ENCODE measurements around the gene CCDC88C.
"Not testable (repeated sequence)": the region's sequence is repeated elsewhere in the genome, so short reads cannot be mapped to it uniquely, and the experiment has no call there.

Gene CCDC88C

GRCh38 chr14:91417120-91417982, at the start of gene CCDC88C:
Gene CCDC88C (minus strand): TSS chr14:91417820. CDS start chr14:91417690, 130 bp downstream.
- Mint-ChIP-seq H3K9me3 (no peaks in the 10 kb centered on the region), H3K36me3 (ENCODE audit: insufficient read depth) (peaks cover 48% of the 10 kb centered on the region)

DNA sequence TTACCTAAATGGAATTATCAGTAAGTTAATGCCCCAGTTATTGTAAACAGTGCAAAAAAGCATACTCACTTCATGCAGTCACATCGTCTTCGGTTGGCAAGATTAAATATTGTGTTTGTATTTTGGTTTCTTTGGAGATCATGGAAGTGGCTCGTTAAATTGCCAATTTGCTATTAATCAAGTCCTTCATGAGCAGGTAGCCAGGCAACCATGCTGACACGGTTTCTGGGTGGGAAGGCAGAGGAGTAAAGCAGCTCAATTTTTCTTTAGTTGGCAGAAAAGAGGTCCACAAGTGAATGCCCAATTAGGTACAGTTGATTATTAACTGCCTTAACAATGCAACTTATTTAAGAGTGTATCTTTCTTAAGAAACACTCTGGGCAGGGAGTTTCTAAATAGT, 48.6 kb upstream of the CCDC88C start:
- H3K9me3 Mint-ChIP-seq, result no peaks in the 10 kb centered on the region
- no peak for ATAC-seq (replicated peaks; ENCODE audit: extremely low read depth, poor library complexity, severe bottlenecking)
- H3K4me1 Mint-ChIP-seq, result peaks cover 15% of the 10 kb centered on the region
- DNase-seq (ENCODE audit: low spot score in 2 of 2), result no peak
- H3K36me3 Mint-ChIP-seq (ENCODE audit: insufficient read depth), result peaks cover 81% of the 10 kb centered on the region
- no peaks in the 10 kb centered on the region for H3K27me3 Mint-ChIP-seq
- no peak overlapping the region for H3K4me3 Mint-ChIP-seq
- H3K27ac Mint-ChIP-seq (ENCODE audit: low read depth), result peak overlapping the region; percentile 69

More at GRCh38 chr14:91417120-91417982, at the start of gene CCDC88C:
- Mint-ChIP-seq H3K27me3 (no peaks in the 10 kb centered on the region), H3K4me1 (peaks cover 52% of the 10 kb centered on the region), H3K27ac (ENCODE audit: low read depth) (peak within 1 kb of the TSS; percentile 95), H3K4me3 (peak within 1 kb of the TSS; percentile 98)
- ATAC-seq (replicated peaks; ENCODE audit: extremely low read depth, poor library complexity, severe bottlenecking), result peak; percentile 24
- DNase-seq (ENCODE audit: low spot score in 2 of 2), result peak; percentile 52 to 62

- H3K27ac Mint-ChIP-seq (ENCODE audit: low read depth), result peak overlapping the region; percentile 69
- no peak for ATAC-seq (replicated peaks; ENCODE audit: extremely low read depth, poor library complexity, severe bottlenecking)
- H3K4me3 Mint-ChIP-seq, result no peak overlapping the region
- H3K36me3 Mint-ChIP-seq (ENCODE audit: insufficient read depth), result peaks cover 86% of the 10 kb centered on the region
- H3K4me1 Mint-ChIP-seq, result peaks cover 15% of the 10 kb centered on the region
- no peaks in the 10 kb centered on the region for H3K9me3 Mint-ChIP-seq
- no peaks in the 10 kb centered on the region for H3K27me3 Mint-ChIP-seq
- no peak for DNase-seq (ENCODE audit: low spot score in 2 of 2)
These were observed 47.1 kb upstream of the CCDC88C start for GRCh38 chr14:91464615-91465205.

DNA sequence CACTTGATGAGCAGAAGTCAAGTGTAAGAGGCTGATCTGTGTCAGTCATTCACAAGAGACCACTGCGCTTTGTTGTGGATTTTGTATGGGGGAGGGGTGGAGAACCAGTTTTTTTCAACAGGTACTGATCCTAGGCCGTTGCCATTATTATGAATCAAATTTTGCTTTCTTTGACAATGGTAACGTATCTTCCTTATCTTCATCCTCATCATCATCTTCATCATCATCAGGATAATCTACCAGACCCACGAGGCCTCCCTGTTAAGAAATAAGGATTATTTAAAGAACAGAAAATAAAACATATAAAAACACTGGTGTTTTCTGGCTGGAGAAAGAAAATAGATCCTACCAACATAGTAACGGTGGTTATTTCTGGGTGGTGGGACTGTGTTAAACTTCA, 41.0 kb upstream of the CCDC88C start:
- H3K27me3 Mint-ChIP-seq, result no peaks in the 10 kb centered on the region
- peaks cover 71% of the 10 kb centered on the region for H3K36me3 Mint-ChIP-seq (ENCODE audit: insufficient read depth)
- H3K27ac Mint-ChIP-seq (ENCODE audit: low read depth), result no peak overlapping the region
- no peak overlapping the region for H3K4me3 Mint-ChIP-seq
- no peak for DNase-seq (ENCODE audit: low spot score in 2 of 2)
- H3K4me1 Mint-ChIP-seq, result peaks cover 11% of the 10 kb centered on the region
- ATAC-seq (replicated peaks; ENCODE audit: extremely low read depth, poor library complexity, severe bottlenecking), result no peak
- no peaks in the 10 kb centered on the region for H3K9me3 Mint-ChIP-seq

DNA sequence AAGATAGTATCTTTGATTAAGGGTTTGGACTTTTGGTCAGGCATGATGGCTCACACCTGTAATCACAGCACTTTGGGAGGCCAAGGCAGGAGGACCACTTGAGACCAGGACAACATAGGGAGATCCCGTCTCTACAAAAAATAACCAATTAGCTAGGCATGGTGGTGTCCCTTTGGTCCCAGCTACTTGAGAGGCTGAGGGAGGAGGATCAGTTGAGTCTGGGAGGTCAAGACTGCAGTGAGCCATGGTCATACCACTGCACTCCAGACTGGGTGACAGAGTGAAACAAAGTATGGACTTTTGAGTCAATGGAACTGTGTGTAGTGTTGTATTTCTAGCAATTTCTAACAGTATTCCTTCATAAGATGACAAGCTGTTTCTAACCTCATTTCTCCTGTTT, 38.7 kb upstream of the CCDC88C start:
- no peaks in the 10 kb centered on the region for H3K9me3 Mint-ChIP-seq
- no peak overlapping the region for H3K27ac Mint-ChIP-seq (ENCODE audit: low read depth)
- peaks cover 5% of the 10 kb centered on the region for H3K4me1 Mint-ChIP-seq
- DNase-seq (ENCODE audit: low spot score in 2 of 2), result no peak
- no peak overlapping the region for H3K4me3 Mint-ChIP-seq
- ATAC-seq (replicated peaks; ENCODE audit: extremely low read depth, poor library complexity, severe bottlenecking), result no peak
- no peaks in the 10 kb centered on the region for H3K27me3 Mint-ChIP-seq
- H3K36me3 Mint-ChIP-seq (ENCODE audit: insufficient read depth), result peaks cover 56% of the 10 kb centered on the region

GRCh38 chr14:91454580-91454979, 37.0 kb upstream of the CCDC88C start:
- H3K27me3 Mint-ChIP-seq, result no peaks in the 10 kb centered on the region
- H3K27ac Mint-ChIP-seq (ENCODE audit: low read depth), result no peak overlapping the region
- H3K36me3 Mint-ChIP-seq (ENCODE audit: insufficient read depth), result peaks cover 39% of the 10 kb centered on the region
- ATAC-seq (replicated peaks; ENCODE audit: extremely low read depth, poor library complexity, severe bottlenecking) (no peak), DNase-seq (ENCODE audit: low spot score in 2 of 2) (no peak)
- H3K4me1 Mint-ChIP-seq, result peaks cover 5% of the 10 kb centered on the region
- H3K4me3 Mint-ChIP-seq, result no peak overlapping the region
- no peaks in the 10 kb centered on the region for H3K9me3 Mint-ChIP-seq

DNA sequence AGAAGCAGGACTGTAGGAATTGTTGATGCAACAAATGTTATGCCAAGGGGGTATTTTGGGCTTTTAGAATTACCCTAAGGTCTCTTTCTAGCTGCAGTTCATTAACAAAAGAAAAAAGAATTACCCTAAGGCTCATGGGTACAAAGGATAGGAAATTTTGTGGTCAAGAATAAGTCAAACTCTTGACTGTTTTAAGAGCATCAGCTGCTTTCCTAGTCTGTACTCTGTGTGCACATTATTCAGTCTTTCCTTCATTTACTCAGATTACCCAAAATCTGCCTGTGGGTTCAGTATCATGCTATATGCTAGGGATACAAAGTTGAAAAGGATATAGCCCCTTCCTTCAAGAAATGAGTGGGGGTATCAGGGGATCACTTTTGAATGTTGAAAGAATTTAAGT, 36.5 kb upstream of the CCDC88C start:
- H3K4me1 Mint-ChIP-seq, result peaks cover 5% of the 10 kb centered on the region
- peaks cover 37% of the 10 kb centered on the region for H3K36me3 Mint-ChIP-seq (ENCODE audit: insufficient read depth)
- H3K27ac Mint-ChIP-seq (ENCODE audit: low read depth), result no peak overlapping the region
- DNase-seq (ENCODE audit: low spot score in 2 of 2) (no peak), ATAC-seq (replicated peaks; ENCODE audit: extremely low read depth, poor library complexity, severe bottlenecking) (no peak)
- H3K4me3 Mint-ChIP-seq, result no peak overlapping the region
- no peaks in the 10 kb centered on the region for H3K27me3 Mint-ChIP-seq
- no peaks in the 10 kb centered on the region for H3K9me3 Mint-ChIP-seq

DNA sequence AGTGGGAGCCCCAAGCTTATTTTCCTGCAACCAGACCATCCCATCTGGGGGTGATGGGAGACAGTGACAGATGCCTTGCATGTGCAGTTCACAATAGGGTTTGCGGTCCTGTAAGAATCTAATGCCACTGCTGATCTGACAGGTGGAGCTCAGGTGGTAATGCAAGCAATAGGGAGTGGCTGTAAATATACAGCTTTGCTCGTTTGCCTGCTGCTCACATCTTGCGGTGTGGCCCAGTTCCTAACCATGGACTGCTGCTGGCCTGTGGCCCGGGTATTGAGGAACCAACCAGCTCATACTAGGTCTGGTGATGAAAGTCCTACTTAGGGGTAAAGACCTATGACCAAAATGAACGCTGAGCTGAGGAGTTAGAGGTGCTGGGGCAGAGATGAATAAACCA, 36.1 kb upstream of the CCDC88C start:
- ATAC-seq (replicated peaks; ENCODE audit: extremely low read depth, poor library complexity, severe bottlenecking) (no peak), DNase-seq (ENCODE audit: low spot score in 2 of 2) (no peak)
- no peak overlapping the region for H3K4me3 Mint-ChIP-seq
- no peaks in the 10 kb centered on the region for H3K27me3 Mint-ChIP-seq
- H3K36me3 Mint-ChIP-seq (ENCODE audit: insufficient read depth), result peaks cover 33% of the 10 kb centered on the region
- H3K27ac Mint-ChIP-seq (ENCODE audit: low read depth), result no peak overlapping the region
- H3K4me1 Mint-ChIP-seq, result peaks cover 5% of the 10 kb centered on the region
- no peaks in the 10 kb centered on the region for H3K9me3 Mint-ChIP-seq

- no peak overlapping the region for H3K27ac Mint-ChIP-seq (ENCODE audit: low read depth)
- peaks cover 2% of the 10 kb centered on the region for H3K36me3 Mint-ChIP-seq (ENCODE audit: insufficient read depth)
- H3K4me1 Mint-ChIP-seq, result no peaks in the 10 kb centered on the region
- no peak for ATAC-seq (replicated peaks; ENCODE audit: extremely low read depth, poor library complexity, severe bottlenecking)
- no peak overlapping the region for H3K4me3 Mint-ChIP-seq
- H3K27me3 Mint-ChIP-seq, result peaks cover 32% of the 10 kb centered on the region
- H3K9me3 Mint-ChIP-seq, result no peaks in the 10 kb centered on the region
- DNase-seq (ENCODE audit: low spot score in 2 of 2), result no peak
These were observed 26.9 kb upstream of the CCDC88C start for GRCh38 chr14:91444335-91445020.

- Mint-ChIP-seq H3K4me1 (no peaks in the 10 kb centered on the region), H3K9me3 (no peaks in the 10 kb centered on the region), H3K27ac (ENCODE audit: low read depth) (no peak overlapping the region), H3K4me3 (no peak overlapping the region), H3K36me3 (ENCODE audit: insufficient read depth) (no peaks in the 10 kb centered on the region), H3K27me3 (peaks cover 25% of the 10 kb centered on the region)
- ATAC-seq (replicated peaks; ENCODE audit: extremely low read depth, poor library complexity, severe bottlenecking) (no peak), DNase-seq (ENCODE audit: low spot score in 2 of 2) (no peak)
These were observed 21.7 kb upstream of the CCDC88C start for GRCh38 chr14:91439345-91439744.

- DNase-seq (ENCODE audit: low spot score in 2 of 2) (no peak), ATAC-seq (replicated peaks; ENCODE audit: extremely low read depth, poor library complexity, severe bottlenecking) (no peak)
- no peaks in the 10 kb centered on the region for H3K9me3 Mint-ChIP-seq
- H3K36me3 Mint-ChIP-seq (ENCODE audit: insufficient read depth), result no peaks in the 10 kb centered on the region
- H3K4me3 Mint-ChIP-seq, result no peak overlapping the region
- peaks cover 20% of the 10 kb centered on the region for H3K27me3 Mint-ChIP-seq
- no peak overlapping the region for H3K27ac Mint-ChIP-seq (ENCODE audit: low read depth)
- no peaks in the 10 kb centered on the region for H3K4me1 Mint-ChIP-seq
These were observed 21.2 kb upstream of the CCDC88C start for GRCh38 chr14:91438845-91439244.

DNA sequence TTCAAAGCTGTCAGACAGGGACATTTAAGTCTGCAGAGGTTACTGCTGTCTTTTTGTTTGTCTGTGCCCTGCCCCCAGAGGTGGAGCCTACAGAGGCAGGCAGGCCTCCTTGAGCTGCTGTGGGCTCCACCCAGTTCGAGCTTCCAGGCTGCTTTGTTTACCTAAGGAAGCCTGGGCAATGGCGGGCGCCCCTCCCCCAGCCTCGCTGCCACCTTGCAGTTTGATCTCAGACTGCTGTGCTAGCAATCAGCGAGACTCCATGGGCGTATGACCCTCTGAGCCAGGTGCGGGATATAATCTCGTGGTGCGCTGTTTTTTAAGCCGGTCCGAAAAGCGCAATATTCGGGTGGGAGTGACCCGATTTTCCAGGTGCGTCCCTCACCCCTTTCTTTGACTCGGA, 18.6 kb upstream of the CCDC88C start:
- ATAC-seq (replicated peaks; ENCODE audit: extremely low read depth, poor library complexity, severe bottlenecking); H3K27ac Mint-ChIP-seq (ENCODE audit: low read depth); H3K4me3 Mint-ChIP-seq; H3K9me3 Mint-ChIP-seq; H3K4me1 Mint-ChIP-seq; H3K27me3 Mint-ChIP-seq; H3K36me3 Mint-ChIP-seq (ENCODE audit: insufficient read depth); DNase-seq (ENCODE audit: low spot score in 2 of 2): not testable (repeated sequence)

GRCh38 chr14:91429385-91429784, 11.8 kb upstream of the CCDC88C start:
- ATAC-seq (replicated peaks; ENCODE audit: extremely low read depth, poor library complexity, severe bottlenecking) (no peak), DNase-seq (ENCODE audit: low spot score in 2 of 2) (no peak)
- no peak overlapping the region for H3K4me3 Mint-ChIP-seq
- H3K4me1 Mint-ChIP-seq, result peaks cover 12% of the 10 kb centered on the region
- no peaks in the 10 kb centered on the region for H3K36me3 Mint-ChIP-seq (ENCODE audit: insufficient read depth)
- H3K27ac Mint-ChIP-seq (ENCODE audit: low read depth), result no peak overlapping the region
- no peaks in the 10 kb centered on the region for H3K9me3 Mint-ChIP-seq
- H3K27me3 Mint-ChIP-seq, result no peaks in the 10 kb centered on the region
